Pancreas (tissue), 10 donors: Measurements from ENCODE around the gene AP3D1. TPM values are rescaled to one million over a fixed set of nuclear protein-coding genes. Genes with fewer than 3 reads are reported as not detected.

Source experiments
- ATAC-seq, 4 donors: fragments of 200-7000 bp; cut with Tn5 transposase; one replicate each; pipeline versions ENCODE4 v1.8.0 to v1.9.1; 2020; ENCODE audit warnings: mild to moderate bottlenecking in 4 of 4, moderate library complexity in 4 of 4
- DNase-seq, 6 donors: peaks; one replicate each; pipeline ENCODE4 v3.0.0-alpha.2; 2020
- FAIRE-seq: peaks from 2 replicates; lab custom pipeline; 2012; peaks lifted over from hg19 to GRCh38; lab: Jason Lieb, UNC
- H3K27ac ChIP-seq, 4 donors: fragments of 200-600 bp; sonication (generic); 1 replicate in 3 of 4; 2 replicates in 1 of 4; pipeline versions ENCODE4 v1.5.0 to v1.8.0; 2020
- H3K27me3 ChIP-seq, 4 donors: fragments of 200-600 bp; one replicate each; pipeline ENCODE4 v1.8.0; 2021
- H3K36me3 ChIP-seq, 3 donors: fragments of 200-600 bp; sonication (generic) in 1 of 3; one replicate each; pipeline versions ENCODE4 v1.5.0 to v1.8.0; 2020 to 2021
- H3K4me1 ChIP-seq, 3 donors: fragments of 200-600 bp; one replicate each; pipeline ENCODE4 v1.8.0; 2021
- H3K4me3 ChIP-seq, 4 donors: fragments of 200-600 bp; sonication (generic) in 2 of 4; one replicate each; pipeline versions ENCODE4 v1.5.0 to v1.8.0; 2020 to 2021
- H3K9me3 ChIP-seq, 4 donors: fragments of 200-600 bp; one replicate each; pipeline ENCODE4 v1.8.0; 2021
- WGBS, 2 donors: extraction: QIAGEN DNeasy Blood & Tissue Kit; methylation state at CpG; one replicate each; pipeline ENCODE4 v1.1.7; 2013; 5-methylcytosine and 5-hydroxymethylcytosine counted together
- intact Hi-C, 3 donors: fragments of 100-400 bp; cut with DNase I; formaldehyde crosslinking; loops; one replicate each; pipeline versions ENCODE4 v1.11.1 to v1.14.2; 2022
- polyA plus RNA-seq, 2 donors: library from polyadenylated mRNA; stranded (reverse); fragments of 200-250 nt; gene quantifications; one replicate each; pipeline ENCODE4 v1.2.3, GENCODE V29; 2013
- total RNA-seq, 6 donors: library from RNA; stranded (reverse); fragmentation: NEBNext Ultra II Directional in 4 of 6; extraction: Animal tissue kit (Norgen Biotek cat#: 25700) in 4 of 6; gene quantifications; one replicate each; pipeline versions ENCODE4 v1.2.1 to v1.2.4, GENCODE V29; 2021 to 2023
- TF ChIP-seq, protein P1 (sequence below), 4 donors: fragments of 200-600 bp; sonication (generic) in 3 of 4; IDR thresholded peaks; one replicate each; pipeline versions ENCODE4 v1.5.0 to v1.8.0; 2021; ENCODE audit warnings: antibody characterized with exemption in 4 of 4
- donor health status: healthy with polysubstance abuse.
- donor health status: DM: no; HTN: no; CAD: no; lungs with moderate emphysema.
- donor health status: DM: no; HTN: no; CAD: no.
- donor health status: control.
- donor health status: control.
- donor health status: Bipolar disorder and iron deficiency.
- donor health status: DM: yes; HTN: yes; CAD: no.
- donor health status: DM: no; HTN: no; CAD: no.
- donor health status: DM: no; HTN: no; CAD: no.
- donor health status: DM: yes; HTN: yes; CAD: no.

Gene AP3D1
- total and polyA plus RNA-seq, 8 donors = 75.2 to 105 (median 88.0) TPM

DNA sequence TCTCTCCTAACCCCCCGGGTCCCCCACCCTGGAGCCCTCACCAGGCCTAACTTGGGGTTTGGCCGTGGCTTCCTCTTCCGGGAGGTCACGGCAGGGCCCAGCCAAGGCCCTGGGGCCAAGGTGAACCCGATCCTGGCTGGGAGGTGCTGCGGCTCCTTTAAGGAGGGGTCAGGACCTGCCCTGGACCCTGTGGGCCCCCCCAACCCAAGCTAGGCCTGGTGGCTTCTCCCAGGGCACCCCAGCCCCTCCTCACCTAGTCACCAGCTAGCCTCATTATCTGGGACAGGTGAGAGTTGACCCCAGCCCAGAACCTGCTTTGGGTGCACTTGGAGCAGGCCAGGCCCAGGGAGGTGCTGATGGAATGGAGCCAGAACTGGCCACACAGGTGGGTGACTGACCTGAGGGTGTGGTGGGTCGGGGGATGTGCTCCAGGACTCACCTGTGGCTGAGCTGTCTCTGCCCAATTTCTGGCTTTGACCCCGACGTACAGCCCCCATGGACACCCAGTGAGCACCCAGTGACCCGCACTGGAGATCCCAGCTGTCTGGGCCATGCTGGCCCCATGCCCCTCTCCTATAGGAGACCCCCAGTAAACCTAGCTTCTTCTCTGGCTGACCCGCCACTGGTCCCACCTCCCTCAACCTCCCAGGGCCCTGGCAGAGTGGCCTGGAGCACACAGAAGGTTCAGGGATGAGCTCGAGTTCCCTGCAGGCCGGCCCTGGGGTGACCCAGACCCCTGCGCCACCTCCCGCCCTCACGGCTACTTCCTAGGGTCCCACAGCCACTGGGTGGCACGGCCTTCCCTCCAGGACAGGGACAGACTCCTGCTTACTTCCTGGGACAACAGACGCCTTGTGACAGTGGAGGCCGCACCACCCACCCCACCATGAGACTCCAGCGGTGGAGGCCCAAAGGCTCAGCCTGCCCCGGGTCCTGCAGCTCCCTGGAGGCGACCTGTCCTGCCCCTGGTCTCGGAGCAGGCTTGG, 93.6 kb downstream of the AP3D1 start:
- Histone ChIP-seq H3K36me3 (no peaks in the 10 kb centered on the region), H3K27me3 (no peaks in the 10 kb centered on the region), H3K9me3 (no peaks in the 10 kb centered on the region), H3K4me1 (peaks cover 27 to 40% (median 29%) of the 10 kb centered on the region in 3 donors), H3K4me3 (no peak overlapping the region), H3K27ac (peak overlapping the region in 2 of 4 donors; percentile 99 to 100)
- FAIRE-seq (no peak), DNase-seq (peak in 4 of 6 donors; percentile 41 to 83 (median 52)), ATAC-seq (no peak)
- WGBS, 2 donors = 86 to 92% methylated on average over 21 to 23 of the region's 23 CpGs
- TF ChIP-seq, protein P1, sequence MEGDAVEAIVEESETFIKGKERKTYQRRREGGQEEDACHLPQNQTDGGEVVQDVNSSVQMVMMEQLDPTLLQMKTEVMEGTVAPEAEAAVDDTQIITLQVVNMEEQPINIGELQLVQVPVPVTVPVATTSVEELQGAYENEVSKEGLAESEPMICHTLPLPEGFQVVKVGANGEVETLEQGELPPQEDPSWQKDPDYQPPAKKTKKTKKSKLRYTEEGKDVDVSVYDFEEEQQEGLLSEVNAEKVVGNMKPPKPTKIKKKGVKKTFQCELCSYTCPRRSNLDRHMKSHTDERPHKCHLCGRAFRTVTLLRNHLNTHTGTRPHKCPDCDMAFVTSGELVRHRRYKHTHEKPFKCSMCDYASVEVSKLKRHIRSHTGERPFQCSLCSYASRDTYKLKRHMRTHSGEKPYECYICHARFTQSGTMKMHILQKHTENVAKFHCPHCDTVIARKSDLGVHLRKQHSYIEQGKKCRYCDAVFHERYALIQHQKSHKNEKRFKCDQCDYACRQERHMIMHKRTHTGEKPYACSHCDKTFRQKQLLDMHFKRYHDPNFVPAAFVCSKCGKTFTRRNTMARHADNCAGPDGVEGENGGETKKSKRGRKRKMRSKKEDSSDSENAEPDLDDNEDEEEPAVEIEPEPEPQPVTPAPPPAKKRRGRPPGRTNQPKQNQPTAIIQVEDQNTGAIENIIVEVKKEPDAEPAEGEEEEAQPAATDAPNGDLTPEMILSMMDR (IDR thresholded peaks at IDR 0.05) = no peak
- intact Hi-C loops = no loop called here

DNA sequence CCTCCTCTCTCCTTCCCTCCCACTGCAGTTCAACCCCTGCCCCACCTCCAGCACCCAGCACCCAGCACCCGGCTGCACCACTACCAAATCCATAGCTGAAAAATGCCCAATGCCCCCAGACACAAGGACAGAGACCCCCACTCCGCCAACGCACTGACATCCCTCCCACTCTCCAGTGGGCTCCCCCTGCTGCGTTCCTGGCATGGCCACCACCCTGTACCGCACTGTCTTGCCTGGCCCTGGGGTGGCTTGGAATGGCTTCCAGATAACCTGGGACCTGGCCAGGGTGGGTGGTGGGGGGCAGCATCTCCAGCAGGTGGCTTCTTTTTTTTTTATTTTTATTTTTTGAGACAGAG, 94.6 kb downstream of the AP3D1 start:
- TF ChIP-seq, protein P1 (IDR thresholded peaks at IDR 0.05) = no peak
- Histone ChIP-seq H3K4me3 (no peak overlapping the region), H3K4me1 (peaks cover 28 to 44% (median 30%) of the 10 kb centered on the region in 3 donors), H3K27ac (no peak overlapping the region), H3K36me3 (no peaks in the 10 kb centered on the region), H3K9me3 (no peaks in the 10 kb centered on the region), H3K27me3 (no peaks in the 10 kb centered on the region)
- intact Hi-C loops = no loop called here
- WGBS, 2 donors = 58 to 65% methylated on average over 5 of the region's 5 CpGs
- ATAC-seq (no peak), DNase-seq (peak in 3 of 6 donors; percentile 25 to 50 (median 39)), FAIRE-seq (no peak)

- Histone ChIP-seq H3K27ac (peak overlapping the region; percentile 26 to 71 (median 70)), H3K27me3 (no peaks in the 10 kb centered on the region), H3K4me3 (peak overlapping the region in 1 of 4 donors; percentile 13), H3K36me3 (no peaks in the 10 kb centered on the region), H3K4me1 (peaks cover 34 to 49% (median 35%) of the 10 kb centered on the region in 3 donors), H3K9me3 (no peaks in the 10 kb centered on the region)
- DNase-seq = peak in 4 of 6 donors; percentile 28 to 80 (median 46)
- no peak for ATAC-seq
- intact Hi-C loops = no loop called here
- TF ChIP-seq, protein P1 (IDR thresholded peaks at IDR 0.05) = no peak
- WGBS, 2 donors = 46 to 52% methylated on average over 18 to 22 of the region's 22 CpGs
- FAIRE-seq = no peak
Measured at GRCh38 chr19:2055931-2056836, 95.2 kb downstream of the AP3D1 start.

DNA sequence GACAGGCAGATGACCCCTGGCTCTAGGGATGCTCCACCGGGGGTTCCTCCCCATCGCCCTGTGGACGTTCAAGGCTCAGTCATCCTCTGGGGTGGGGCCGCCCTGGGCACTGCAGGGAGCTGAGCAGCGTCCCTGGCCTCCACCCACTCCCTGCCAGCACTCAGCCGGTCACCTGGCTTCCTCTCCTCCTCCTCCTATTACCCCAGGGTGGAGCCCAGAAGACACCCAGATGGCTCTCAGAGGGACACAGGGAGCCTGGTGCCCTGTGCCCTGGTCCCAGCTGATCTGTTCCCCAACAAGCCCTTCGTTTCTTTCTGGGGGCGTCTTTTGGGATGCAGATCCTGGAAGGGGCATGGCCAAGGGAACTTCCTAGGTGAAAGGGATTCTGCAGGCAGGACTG, 96.6 kb downstream of the AP3D1 start:
- Histone ChIP-seq H3K27me3 (no peaks in the 10 kb centered on the region), H3K27ac (peak overlapping the region in 1 of 4 donors; percentile 63)
- WGBS, 2 donors = 77 to 83% methylated on average over 8 of the region's 8 CpGs

More for the DNA sequence above, 96.6 kb downstream of the AP3D1 start:
- no peak overlapping the region for H3K4me3 ChIP-seq
- H3K4me1 ChIP-seq = peaks cover 22 to 40% (median 25%) of the 10 kb centered on the region in 3 donors
- H3K36me3 ChIP-seq = no peaks in the 10 kb centered on the region
- DNase-seq (peak in 2 of 6 donors; percentile 36 to 70), ATAC-seq (no peak), FAIRE-seq (no peak)
- TF ChIP-seq, protein P1 (IDR thresholded peaks at IDR 0.05) = no peak
- no peaks in the 10 kb centered on the region for H3K9me3 ChIP-seq
- intact Hi-C loops = no loop called here
